ENCODE data around the gene NSMCE1.
A peak's percentile ranks its signal among the peaks of the same experiment; 100 is the strongest.
"Not testable (repeated sequence)": the region's sequence is repeated elsewhere in the genome, so short reads cannot be mapped to it uniquely, and the experiment has no call there.

Gene NSMCE1

GRCh38 chr16:27214084-27214961 is 54.2 kb downstream of the NSMCE1 start:
- Histone ChIP-seq H3K27ac (ENCODE audit: low read depth, low read length) (no peak overlapping the region), H3K79me2 (ENCODE audit: control insufficient read depth, insufficient read depth, low read length, unreplicated experiment) (no peaks in the 10 kb centered on the region), H3K36me3 (ENCODE audit: insufficient read depth, low read length) (no peaks in the 10 kb centered on the region), H2AFZ (ENCODE audit: low read length, unreplicated experiment) (no peak overlapping the region), H3K4me3 (ENCODE audit: low read depth, low read length) (no peak overlapping the region), H3K27me3 (ENCODE audit: insufficient read depth, low read length) (no peaks in the 10 kb centered on the region), H3K4me1 (ENCODE audit: control insufficient read depth, insufficient read depth, low read length, unreplicated experiment) (no peaks in the 10 kb centered on the region)

- no peak overlapping the region for H2AFZ ChIP-seq (ENCODE audit: low read length, unreplicated experiment)
- no peaks in the 10 kb centered on the region for H3K27me3 ChIP-seq (ENCODE audit: insufficient read depth, low read length)
- no peak overlapping the region for H3K4me3 ChIP-seq (ENCODE audit: low read depth, low read length)
- no peaks in the 10 kb centered on the region for H3K4me1 ChIP-seq (ENCODE audit: control insufficient read depth, insufficient read depth, low read length, unreplicated experiment)
- H3K79me2 ChIP-seq (ENCODE audit: control insufficient read depth, insufficient read depth, low read length, unreplicated experiment) = no peaks in the 10 kb centered on the region
- H3K36me3 ChIP-seq (ENCODE audit: insufficient read depth, low read length) = no peaks in the 10 kb centered on the region
- H3K27ac ChIP-seq (ENCODE audit: low read depth, low read length) = no peak overlapping the region
Measured at GRCh38 chr16:27211026-27211425, 57.5 kb downstream of the NSMCE1 start.

- no peaks in the 10 kb centered on the region for H3K36me3 ChIP-seq (ENCODE audit: insufficient read depth, low read length)
- no peaks in the 10 kb centered on the region for H3K27me3 ChIP-seq (ENCODE audit: insufficient read depth, low read length)
- H3K27ac ChIP-seq (ENCODE audit: low read depth, low read length) = no peak overlapping the region
Measured at GRCh38 chr16:27210174-27210573, 58.4 kb downstream of the NSMCE1 start.

GRCh38 chr16:27209591-27209990 is 59.0 kb downstream of the NSMCE1 start:
- Histone ChIP-seq H3K36me3 (ENCODE audit: insufficient read depth, low read length) (no peaks in the 10 kb centered on the region), H3K4me3 (ENCODE audit: low read depth, low read length) (no peak overlapping the region), H3K27ac (ENCODE audit: low read depth, low read length) (no peak overlapping the region), H3K27me3 (ENCODE audit: insufficient read depth, low read length) (no peaks in the 10 kb centered on the region), H3K79me2 (ENCODE audit: control insufficient read depth, insufficient read depth, low read length, unreplicated experiment) (peaks cover 3% of the 10 kb centered on the region), H3K4me1 (ENCODE audit: control insufficient read depth, insufficient read depth, low read length, unreplicated experiment) (peaks cover under 1% of the 10 kb centered on the region), H2AFZ (ENCODE audit: low read length, unreplicated experiment) (no peak overlapping the region)

More at GRCh38 chr16:27210174-27210573, 58.4 kb downstream of the NSMCE1 start:
- Histone ChIP-seq H3K4me1 (ENCODE audit: control insufficient read depth, insufficient read depth, low read length, unreplicated experiment) (no peaks in the 10 kb centered on the region), H3K79me2 (ENCODE audit: control insufficient read depth, insufficient read depth, low read length, unreplicated experiment) (no peaks in the 10 kb centered on the region), H2AFZ (ENCODE audit: low read length, unreplicated experiment) (no peak overlapping the region), H3K4me3 (ENCODE audit: low read depth, low read length) (no peak overlapping the region)

- peaks cover 4% of the 10 kb centered on the region for H3K4me1 ChIP-seq (ENCODE audit: control insufficient read depth, insufficient read depth, low read length, unreplicated experiment)
- no peak overlapping the region for H3K27ac ChIP-seq (ENCODE audit: low read depth, low read length)
- H3K4me3 ChIP-seq (ENCODE audit: low read depth, low read length) = no peak overlapping the region
Measured at GRCh38 chr16:27208796-27209195, 59.8 kb downstream of the NSMCE1 start.

GRCh38 chr16:27208081-27208680 is 60.4 kb downstream of the NSMCE1 start:
- no peak overlapping the region for H2AFZ ChIP-seq (ENCODE audit: low read length, unreplicated experiment)
- peaks cover 4% of the 10 kb centered on the region for H3K4me1 ChIP-seq (ENCODE audit: control insufficient read depth, insufficient read depth, low read length, unreplicated experiment)
- peaks cover 3% of the 10 kb centered on the region for H3K79me2 ChIP-seq (ENCODE audit: control insufficient read depth, insufficient read depth, low read length, unreplicated experiment)
- H3K36me3 ChIP-seq (ENCODE audit: insufficient read depth, low read length) = no peaks in the 10 kb centered on the region
- H3K27ac ChIP-seq (ENCODE audit: low read depth, low read length) = no peak overlapping the region
- H3K4me3 ChIP-seq (ENCODE audit: low read depth, low read length) = no peak overlapping the region
- no peaks in the 10 kb centered on the region for H3K27me3 ChIP-seq (ENCODE audit: insufficient read depth, low read length)

More at GRCh38 chr16:27208796-27209195, 59.8 kb downstream of the NSMCE1 start:
- Histone ChIP-seq H3K36me3 (ENCODE audit: insufficient read depth, low read length) (no peaks in the 10 kb centered on the region), H2AFZ (ENCODE audit: low read length, unreplicated experiment) (no peak overlapping the region), H3K79me2 (ENCODE audit: control insufficient read depth, insufficient read depth, low read length, unreplicated experiment) (peaks cover 3% of the 10 kb centered on the region), H3K27me3 (ENCODE audit: insufficient read depth, low read length) (no peaks in the 10 kb centered on the region)

GRCh38 chr16:27207121-27207520 is 61.5 kb downstream of the NSMCE1 start:
- H3K27me3 ChIP-seq (ENCODE audit: insufficient read depth, low read length) = not testable (repeated sequence)

GRCh38 chr16:27205423-27206065 is 63.0 kb downstream of the NSMCE1 start:
- Histone ChIP-seq H3K27me3 (ENCODE audit: insufficient read depth, low read length) (no peaks in the 10 kb centered on the region), H3K4me3 (ENCODE audit: low read depth, low read length) (no peak overlapping the region), H3K27ac (ENCODE audit: low read depth, low read length) (no peak overlapping the region), H2AFZ (ENCODE audit: low read length, unreplicated experiment) (no peak overlapping the region), H3K79me2 (ENCODE audit: control insufficient read depth, insufficient read depth, low read length, unreplicated experiment) (peaks cover 3% of the 10 kb centered on the region), H3K36me3 (ENCODE audit: insufficient read depth, low read length) (no peaks in the 10 kb centered on the region), H3K4me1 (ENCODE audit: control insufficient read depth, insufficient read depth, low read length, unreplicated experiment) (peaks cover 4% of the 10 kb centered on the region)

More at GRCh38 chr16:27207121-27207520, 61.5 kb downstream of the NSMCE1 start:
- not testable (repeated sequence) for H3K27ac ChIP-seq (ENCODE audit: low read depth, low read length); H3K4me1 ChIP-seq (ENCODE audit: control insufficient read depth, insufficient read depth, low read length, unreplicated experiment); H2AFZ ChIP-seq (ENCODE audit: low read length, unreplicated experiment); H3K79me2 ChIP-seq (ENCODE audit: control insufficient read depth, insufficient read depth, low read length, unreplicated experiment); H3K36me3 ChIP-seq (ENCODE audit: insufficient read depth, low read length); H3K4me3 ChIP-seq (ENCODE audit: low read depth, low read length)

- Histone ChIP-seq H3K4me1 (ENCODE audit: control insufficient read depth, insufficient read depth, low read length, unreplicated experiment) (peaks cover 4% of the 10 kb centered on the region), H3K36me3 (ENCODE audit: insufficient read depth, low read length) (no peaks in the 10 kb centered on the region), H3K79me2 (ENCODE audit: control insufficient read depth, insufficient read depth, low read length, unreplicated experiment) (peaks cover 3% of the 10 kb centered on the region), H2AFZ (ENCODE audit: low read length, unreplicated experiment) (peak overlapping the region; percentile 90), H3K27ac (ENCODE audit: low read depth, low read length) (peak overlapping the region; percentile 78), H3K27me3 (ENCODE audit: insufficient read depth, low read length) (no peaks in the 10 kb centered on the region), H3K4me3 (ENCODE audit: low read depth, low read length) (peak overlapping the region; percentile 90)
Measured at GRCh38 chr16:27204312-27204915, 64.2 kb downstream of the NSMCE1 start.

GRCh38 chr16:27203507-27204311 is 64.9 kb downstream of the NSMCE1 start, which contains the start of gene KDM8:
Gene KDM8, plus strand, starts transcription at chr16:27203526. Its CDS starts 6,598 bp downstream, at chr16:27210124.
- H3K36me3 ChIP-seq (ENCODE audit: insufficient read depth, low read length) = no peaks in the 10 kb centered on the region
- H3K27ac ChIP-seq (ENCODE audit: low read depth, low read length) = peak within 1 kb of the TSS; percentile 89
- H3K27me3 ChIP-seq (ENCODE audit: insufficient read depth, low read length) = no peaks in the 10 kb centered on the region
- H2AFZ ChIP-seq (ENCODE audit: low read length, unreplicated experiment) = peak within 1 kb of the TSS; percentile 90
- peak within 1 kb of the TSS; percentile 90 for H3K4me3 ChIP-seq (ENCODE audit: low read depth, low read length)
- peaks cover 3% of the 10 kb centered on the region for H3K79me2 ChIP-seq (ENCODE audit: control insufficient read depth, insufficient read depth, low read length, unreplicated experiment)
- H3K4me1 ChIP-seq (ENCODE audit: control insufficient read depth, insufficient read depth, low read length, unreplicated experiment) = peaks cover 4% of the 10 kb centered on the region

All from ACC112 (cell line).